MV-4-11 (cell line): ENCODE results near the gene PMM1.
"Not testable (repeated sequence)": the region's sequence is repeated elsewhere in the genome, so short reads cannot be mapped to it uniquely, and the experiment has no call there.

Experiments used
- DNase-seq: peaks from one replicate; lab custom pipeline; 2025; lab: John Stamatoyannopoulos, UW

The PMM1 gene

GRCh38 chr22:41563051-41563711, 26.5 kb downstream of the PMM1 start:
- DNase-seq: no peak

GRCh38 chr22:41562461-41562860, 27.2 kb downstream of the PMM1 start:
- no peak for DNase-seq

DNA sequence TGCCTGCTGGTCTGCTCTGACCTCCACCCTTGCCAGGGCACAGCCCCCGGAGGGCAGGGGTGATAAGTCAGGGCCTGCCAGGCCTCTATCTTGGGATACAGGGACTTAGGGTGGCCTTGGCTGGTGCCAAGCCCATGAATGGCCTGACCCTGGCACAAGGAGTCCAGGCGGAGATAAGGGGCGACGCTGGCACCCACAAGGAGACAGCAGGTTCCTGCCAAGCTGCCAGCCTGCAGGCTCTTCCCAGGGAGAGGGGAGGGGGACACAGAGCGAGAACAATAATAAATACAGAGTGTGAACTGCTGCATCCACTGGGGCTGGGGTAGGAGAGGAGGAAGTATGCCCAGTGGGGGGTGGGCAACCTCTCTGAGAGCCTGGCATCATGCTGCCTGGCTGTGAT, 27.9 kb downstream of the PMM1 start:
- DNase-seq: no peak

- DNase-seq: no peak
Observed at GRCh38 chr22:41561335-41561734, 28.3 kb downstream of the PMM1 start.

DNA sequence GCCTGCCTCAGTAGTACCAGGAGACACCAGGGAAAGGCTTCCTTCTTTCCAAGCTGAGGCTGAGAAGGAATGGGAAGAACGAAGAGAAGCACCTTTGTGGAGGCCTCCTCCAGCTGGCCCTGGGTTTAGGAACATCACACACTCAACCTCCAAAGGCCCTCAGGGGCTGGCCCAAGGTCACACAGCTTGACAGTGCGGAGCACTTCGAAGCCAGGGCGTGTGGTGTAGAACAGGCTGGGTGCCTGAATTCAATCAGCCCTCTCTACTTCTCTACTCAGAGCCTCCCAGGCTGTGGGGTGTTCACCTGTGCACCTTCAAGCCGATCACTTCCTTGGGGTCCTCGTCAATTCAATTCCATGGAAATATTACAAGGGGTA, 29.6 kb downstream of the PMM1 start:
- DNase-seq: no peak

DNA sequence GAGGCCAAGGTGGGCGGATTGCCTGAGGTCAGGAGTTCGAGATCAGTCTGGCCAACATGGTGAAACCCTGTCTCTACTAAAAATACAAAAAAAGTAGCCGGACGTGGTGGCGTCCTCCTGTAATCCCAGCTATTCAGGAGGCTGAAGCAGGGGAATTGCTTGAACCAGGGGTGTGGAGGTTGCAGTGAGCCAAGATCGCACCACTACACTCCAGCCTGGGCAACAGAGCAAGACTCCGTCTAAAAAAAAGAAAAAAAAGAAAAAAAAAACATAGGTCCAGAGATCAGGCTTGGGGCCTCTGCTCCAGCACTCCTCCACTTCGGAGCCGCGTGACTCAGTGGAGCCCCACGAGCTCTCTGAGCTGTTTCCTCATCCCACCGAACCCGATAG, 31.4 kb downstream of the PMM1 start:
- DNase-seq: not testable (repeated sequence)

GRCh38 chr22:41557401-41558240, 32.0 kb downstream of the PMM1 start:
- no peak for DNase-seq

GRCh38 chr22:41556561-41556960, 33.1 kb downstream of the PMM1 start:
- DNase-seq: no peak

- no peak for DNase-seq
Observed at GRCh38 chr22:41555325-41555982, 34.2 kb downstream of the PMM1 start.

DNA sequence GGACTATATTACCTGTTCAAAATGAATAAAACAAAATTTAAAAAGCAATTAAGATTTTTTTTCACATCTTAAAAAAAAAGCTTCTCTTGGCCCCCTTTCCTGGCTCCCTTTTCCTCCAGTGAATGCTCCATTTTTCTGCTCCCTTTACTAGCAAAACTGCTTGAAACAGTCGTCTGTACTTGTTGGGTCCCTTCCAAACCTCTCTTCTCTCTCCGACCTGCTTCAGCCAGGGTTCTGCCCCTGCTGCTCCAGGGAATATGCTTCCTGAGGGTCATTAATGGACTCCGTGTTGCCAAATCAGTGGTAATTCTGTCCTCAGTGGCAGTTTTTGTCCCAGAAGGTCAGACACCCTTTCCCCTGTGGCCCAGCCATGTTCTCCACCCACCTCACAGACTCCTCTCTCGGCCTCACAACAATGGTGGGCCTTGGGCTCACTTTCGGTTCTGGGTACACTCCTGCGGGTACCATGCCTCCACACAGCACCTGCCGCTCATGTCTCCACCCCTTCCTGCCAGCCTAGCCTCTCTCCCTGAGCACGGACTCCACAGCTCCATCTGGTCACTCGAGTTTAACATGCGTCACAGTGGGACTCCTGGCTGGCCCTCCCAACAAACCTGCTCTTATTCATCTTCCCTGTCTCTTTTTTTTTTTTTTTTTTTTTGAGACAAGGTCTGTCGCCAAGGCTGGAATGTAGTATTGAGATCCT, 37.6 kb downstream of the PMM1 start:
- DNase-seq: no peak

- no peak for DNase-seq
Observed at GRCh38 chr22:41550952-41551491, 38.6 kb downstream of the PMM1 start.

DNA sequence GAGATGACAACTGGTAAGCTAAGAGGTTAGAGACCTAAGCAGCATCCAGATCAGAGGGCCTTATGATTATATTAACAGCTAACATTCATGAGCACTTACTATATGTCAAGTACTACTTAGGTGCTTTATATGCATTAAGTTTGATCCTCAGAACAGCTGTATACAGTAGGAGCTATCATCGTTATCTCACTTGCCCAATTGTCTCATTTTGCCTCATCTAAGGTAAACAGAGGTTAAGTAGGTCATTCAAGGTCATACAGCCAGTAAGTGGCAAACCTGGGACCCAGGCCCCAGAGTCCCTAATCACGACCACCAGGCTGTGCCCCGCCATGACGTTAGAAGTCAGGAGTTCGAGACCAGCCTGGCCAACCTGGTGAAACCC, 40.8 kb downstream of the PMM1 start:
- DNase-seq: no peak

DNA sequence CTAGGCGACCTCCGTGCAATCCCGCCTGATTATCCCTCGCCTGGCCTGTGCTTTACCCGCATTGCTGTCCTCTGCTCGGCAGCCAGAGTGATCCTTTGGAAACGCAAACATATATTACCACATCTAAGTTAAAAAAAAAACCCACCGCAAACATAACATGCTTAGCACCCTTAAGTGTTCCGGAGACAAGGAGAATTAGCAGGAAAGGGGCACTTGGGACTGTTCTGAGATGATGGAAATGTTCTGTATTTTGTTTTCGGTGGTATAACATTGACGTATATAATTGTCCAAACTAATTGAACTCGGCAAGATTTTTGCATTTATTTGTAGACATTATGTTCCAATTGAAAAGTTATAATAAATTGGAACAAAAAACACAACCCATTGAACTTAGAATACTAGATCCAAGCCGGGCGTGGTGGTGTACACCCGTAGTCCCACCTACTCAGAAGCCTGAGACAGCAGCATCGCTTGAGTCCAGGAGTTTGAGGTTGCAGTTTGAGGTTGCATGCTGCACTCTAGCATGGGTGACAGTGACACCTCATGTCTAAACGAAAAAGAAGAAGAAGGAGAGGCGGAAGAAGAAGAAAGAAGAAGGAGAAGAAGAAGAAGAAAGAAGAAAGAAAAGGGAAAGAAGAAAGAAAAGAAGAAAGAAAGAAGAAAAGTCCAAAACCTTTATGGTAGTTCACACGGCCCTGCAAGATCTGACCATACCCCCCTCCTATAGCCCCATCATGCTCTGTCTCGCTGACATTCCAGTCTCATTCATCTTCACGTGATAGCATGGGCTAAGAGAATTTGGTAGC, 44.8 kb downstream of the PMM1 start:
- DNase-seq: peak; percentile 42

- peak; percentile 98 for DNase-seq
Observed at GRCh38 chr22:41543854-41544670, 45.6 kb downstream of the PMM1 start, which contains the start of gene POLR3H. Gene POLR3H, minus strand, starts transcription at chr22:41544470. Its CDS starts 369 bp downstream, at chr22:41544101.

DNA sequence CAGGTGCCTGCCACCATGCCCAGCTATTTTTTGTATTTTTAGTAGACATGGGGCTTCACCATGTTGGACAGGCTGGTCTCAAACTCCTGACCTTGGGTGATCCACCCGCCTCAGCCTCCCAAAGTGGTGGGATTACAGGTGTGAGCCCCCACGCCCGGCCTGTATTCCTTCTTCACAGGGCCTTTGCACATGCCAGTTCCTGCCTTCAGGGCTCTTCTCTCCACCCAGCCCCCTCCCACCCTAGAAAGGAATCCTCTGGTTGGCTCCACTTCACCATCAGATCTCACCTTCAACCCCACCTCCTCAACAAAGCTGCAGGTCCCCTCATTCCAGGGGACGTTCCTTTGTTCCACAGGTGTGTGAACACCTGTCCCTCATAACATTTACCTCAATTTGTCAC, 47.4 kb downstream of the PMM1 start:
- DNase-seq: no peak

- no peak for DNase-seq
Observed at GRCh38 chr22:41541484-41541883, 48.2 kb downstream of the PMM1 start.

- DNase-seq: no peak
Observed at GRCh38 chr22:41540365-41540764, 49.3 kb downstream of the PMM1 start.

GRCh38 chr22:41540006-41540315, 49.7 kb downstream of the PMM1 start:
- no peak for DNase-seq

DNA sequence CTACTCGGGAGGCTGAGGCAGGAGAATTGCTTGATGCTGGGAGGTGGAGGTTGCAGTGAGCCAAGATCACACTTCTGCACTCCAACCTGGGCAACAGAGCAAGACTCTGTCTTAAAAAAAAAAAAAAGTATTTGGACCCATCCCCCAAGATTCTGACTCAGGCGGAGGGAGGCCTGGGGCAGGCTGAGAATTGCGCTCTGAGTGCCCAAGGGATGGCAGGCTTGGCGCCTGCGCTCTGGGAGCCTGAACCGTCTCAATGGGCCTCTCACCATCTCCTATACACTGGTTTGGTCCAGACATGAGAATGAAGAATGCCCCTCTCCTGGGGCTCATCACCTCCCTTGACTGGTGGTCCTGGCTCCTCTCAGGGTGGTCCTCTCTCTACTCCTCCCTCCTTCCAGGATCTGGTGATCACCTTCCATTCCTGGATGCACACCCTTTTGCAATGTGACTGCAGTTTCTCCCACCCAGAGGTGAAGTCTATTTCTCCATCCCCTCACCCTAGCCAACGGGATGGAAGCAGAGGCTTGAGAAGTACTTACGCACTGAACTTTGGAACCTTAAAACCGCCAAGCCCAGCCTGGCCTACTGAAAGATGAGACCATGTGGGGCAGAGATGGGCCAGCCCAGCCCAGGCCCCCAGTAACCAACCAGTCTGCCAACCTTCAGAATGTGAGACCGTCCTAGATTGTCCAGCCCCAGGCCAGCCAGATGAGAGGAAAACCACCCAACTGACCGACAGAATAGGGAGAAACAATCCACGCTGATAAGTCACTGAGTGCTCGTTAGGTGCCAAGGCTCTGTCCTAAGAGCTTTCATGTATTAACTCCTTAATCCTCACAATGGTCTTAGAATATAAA, 50.3 kb downstream of the PMM1 start:
- DNase-seq: no peak

GRCh38 chr22:41538583-41538982, 51.1 kb downstream of the PMM1 start:
- DNase-seq: no peak
